K562 (cell line): ENCODE results near the gene MAL. TPM values are rescaled to one million over a fixed set of nuclear protein-coding genes. Genes with fewer than 3 reads are reported as not detected.

Experiments used
- ATAC-seq: fragments of 200-7000 bp; cut with Tn5 transposase; 3 replicates; pipeline ENCODE4 v1.9.1; 2020; ENCODE audit warnings: moderate library complexity
- BruUV-seq: library from RNA; stranded (reverse); fragments of 400-500 nt; replicated peaks from 2 replicates; lab custom pipeline; 2021; lab: Mats Ljungman, UMichigan
- CTCF ChIA-PET: fragments of 300-600 bp; formaldehyde crosslinking; extraction: SDS; loops from one replicate; lab custom pipeline; 2021; ENCODE audit warnings: low intra/inter-chr PET ratio; lab: Yijun Ruan, JAX
- POLR2A ChIA-PET: fragments of 300-600, 350-650 bp; sonication (Branson Sonifier 250); formaldehyde crosslinking; extraction: SDS; loops from one replicate; lab custom pipeline; 2021; ENCODE audit warnings: antibody characterized with exemption, inconsistent platforms; lab: Yijun Ruan, JAX
- DNase-seq, 4 experiments: peaks; one replicate each; pipeline versions ENCODE4 v3.0.0 to v3.0.0-alpha.2; 2011 to 2018; ENCODE audit warnings: low spot score in 3 of 4, mixed read lengths in 3 of 4; ENCODE audit errors: extremely low read depth in 1 of 4
- FAIRE-seq: peaks from 2 replicates; lab custom pipeline; 2011; peaks lifted over from hg19 to GRCh38; lab: Jason Lieb, UNC
- H2AFZ ChIP-seq: 2 replicates; pipeline ENCODE4 v1.6.0; 2011; ENCODE audit warnings: low read depth, low read length, control low read depth, inconsistent platforms
- H3K27ac ChIP-seq: fragments of 200-600 bp; 3 replicates; pipeline ENCODE4 v1.8.0; 2011; ENCODE audit warnings: low read depth, mild to moderate bottlenecking, control low read depth, inconsistent platforms, low read length, moderate library complexity, mixed read lengths; ENCODE audit errors: extremely low read depth
- H3K27me3 ChIP-seq, 2 experiments: fragments of 300-600 bp in 1 of 2; 2 replicates in 1 of 2; 3 replicates in 1 of 2; pipeline versions ENCODE4 v1.6.0 to v1.8.0; 2011; ENCODE audit warnings: inconsistent platforms in 2 of 2, low read length in 2 of 2, mild to moderate bottlenecking in 1 of 2, mixed read lengths in 1 of 2, moderate library complexity in 1 of 2; ENCODE audit not compliant: control insufficient read depth in 2 of 2, insufficient read depth in 2 of 2
- H3K36me3 ChIP-seq: fragments of 300-600 bp; 3 replicates; pipeline ENCODE4 v1.8.0; 2011; ENCODE audit warnings: mild to moderate bottlenecking, low read length, inconsistent platforms; ENCODE audit not compliant: control insufficient read depth, insufficient read depth
- H3K4me1 ChIP-seq, 2 experiments: fragments of 200-600 bp in 1 of 2; replicated peaks in 1 of 2; 2 replicates in 1 of 2; 3 replicates in 1 of 2; pipeline versions ENCODE4 v1.5.1 to v1.8.0; 2011; ENCODE audit warnings: inconsistent platforms in 2 of 2, low read length in 2 of 2, mild to moderate bottlenecking in 1 of 2, mixed read lengths in 1 of 2, moderate library complexity in 1 of 2; ENCODE audit not compliant: control insufficient read depth in 2 of 2, insufficient read depth in 2 of 2
- H3K4me2 ChIP-seq: 2 replicates; pipeline ENCODE4 v1.6.1; 2011; ENCODE audit warnings: low read length, control low read depth, inconsistent platforms, mixed read lengths; ENCODE audit not compliant: insufficient read depth
- H3K4me3 ChIP-seq: fragments of 200-600 bp; sonication (generic), shearing (Covaris generic); 2 replicates; pipeline ENCODE4 v1.5.1; 2016; ENCODE audit warnings: control low read depth, inconsistent platforms
- H3K79me2 ChIP-seq: fragments of 200-600 bp; 3 replicates; pipeline ENCODE4 v1.8.0; 2011; ENCODE audit warnings: low read length, inconsistent platforms; ENCODE audit not compliant: control insufficient read depth, insufficient read depth
- H3K9ac ChIP-seq, 2 experiments: 2 replicates each; pipeline versions ENCODE4 v1.6.0 to v1.6.1; 2011; ENCODE audit warnings: low read depth in 2 of 2, low read length in 2 of 2, control low read depth in 1 of 2, inconsistent platforms in 1 of 2, mild to moderate bottlenecking in 1 of 2, mixed read lengths in 1 of 2; ENCODE audit not compliant: insufficient read depth in 1 of 2
- H3K9me1 ChIP-seq: one replicate; pipeline ENCODE4 v1.6.0; 2011; ENCODE audit warnings: inconsistent platforms, mild to moderate bottlenecking, low read length, moderate library complexity; ENCODE audit not compliant: control insufficient read depth, insufficient read depth
- H3K9me3 ChIP-seq: replicated peaks from 2 replicates; pipeline ENCODE4 v1.5.1; 2011; ENCODE audit warnings: low read depth, low read length, inconsistent platforms; ENCODE audit not compliant: control insufficient read depth, insufficient read depth
- H4K20me1 ChIP-seq: replicated peaks from 2 replicates; pipeline ENCODE4 v1.6.1; 2011; ENCODE audit warnings: low read length, inconsistent platforms, mixed read lengths; ENCODE audit not compliant: control insufficient read depth, insufficient read depth
- BRD9 ChIP-seq: fragments of 450-650 bp; IDR thresholded peaks from 2 replicates; pipeline ENCODE4 v1.6.1; 2018; ENCODE audit warnings: low read depth; ENCODE audit not compliant: partially characterized antibody
- HNRNPL ChIP-seq: fragments of 200-400 bp; formaldehyde crosslinking; IDR thresholded peaks from 2 replicates; pipeline ENCODE4 v1.6.1; 2017; ENCODE audit warnings: low read depth, mild to moderate bottlenecking, low read length
- KAT7 ChIP-seq: sonication (generic); formaldehyde crosslinking; IDR thresholded peaks from 2 replicates; pipeline ENCODE4 v1.8.0; 2022; ENCODE audit warnings: missing genetic modification reagents, mild to moderate bottlenecking, borderline replicate concordance
- MCM7 ChIP-seq, 2 experiments: fragments of 450-650 bp; IDR thresholded peaks; 2 replicates each; pipeline ENCODE4 v1.6.1; 2016 to 2018
- PCBP2 ChIP-seq: fragments of 200-400 bp; formaldehyde crosslinking; IDR thresholded peaks from 2 replicates; pipeline ENCODE4 v1.6.1; 2018; ENCODE audit warnings: low read length, low read depth, mild to moderate bottlenecking, moderate library complexity; ENCODE audit not compliant: poor library complexity, severe bottlenecking
- ZNF445 ChIP-seq: fragments of 250-450 bp; sonication (Bioruptor Pico); IDR thresholded peaks from 2 replicates; pipeline ENCODE4 v1.4.0; 2020; ENCODE audit warnings: low read depth, mild to moderate bottlenecking, moderate library complexity
- WGBS: fragments of 100-300 bp; shearing (Covaris generic); methylation state at CpG from one replicate; pipeline ENCODE4 v1.1.6; 2016; ENCODE audit warnings: low coverage, mixed read lengths; ENCODE audit not compliant: insufficient coverage; ENCODE audit errors: missing lambda C conversion rate; 5-methylcytosine and 5-hydroxymethylcytosine counted together
- in situ Hi-C: fragments of 300-500 bp; cut with MboI; formaldehyde crosslinking; loops from 4 replicates; pipeline ENCODE4 v1.15.0; 2018; ENCODE audit warnings: inconsistent platforms, mixed read lengths
- intact Hi-C: fragments of 100-400 bp; cut with micrococcal nuclease; formaldehyde crosslinking; loops from 2 replicates; pipeline ENCODE4 v1.14.2; 2022
- polyA plus RNA-seq, 8 experiments: library from polyadenylated mRNA; depleted of rRNA in 4 of 8; stranded (reverse) in 5 of 8; unstranded in 3 of 8; fragments of >200 nt; fragmentation: Nextera tagmentation in 2 of 8; fragmentation: Illumina TruSeq in 1 of 8; extraction: Ambion mirVana in 2 of 8; extraction: Trizol in 1 of 8; gene quantifications; 2 replicates each; pipeline versions ENCODE4 v1.2.1 to v1.2.3, GENCODE V29; 2011 to 2014; ENCODE audit warnings: inconsistent platforms in 1 of 8, missing spikeins in 1 of 8
- total RNA-seq, 7 experiments: library from RNA; depleted of rRNA in 6 of 7; stranded (reverse); fragments of >200 nt in 6 of 7; fragmentation: Illumina TruSeq in 2 of 7; extraction: Trizol in 2 of 7; gene quantifications; 2 replicates each; pipeline versions ENCODE4 v1.2.1 to v1.2.3, GENCODE V29; 2011 to 2021; ENCODE audit warnings: low replicate concordance in 1 of 7
- TF ChIP-seq, protein P1 (sequence below): fragments of 250-450 bp; sonication (Bioruptor Pico); IDR thresholded peaks from 2 replicates; pipeline ENCODE4 v1.5.0; 2021; ENCODE audit warnings: mild to moderate bottlenecking, borderline replicate concordance

Gene MAL
- total and polyA plus RNA-seq, 9 of the 15 experiments (the other 6 are each of a cell fraction or from before 2014, with no cell fraction given) = not detected

- ChIA-PET POLR2A (interaction anchor here (0.6 to 1.1 kb wide), 4 partner anchors 9 to 23 kb away, joined by 3 to 4 read pairs (median 4); no protein-coding TSS in a partner anchor), CTCF (no interaction called here)
- BruUV-seq = no TSS peak
Measured at GRCh38 chr2:94994914-94995552, 30.5 kb upstream of the MAL start.

More at GRCh38 chr2:94994914-94995552, 30.5 kb upstream of the MAL start:
- H3K9ac ChIP-seq = no peak overlapping the region
- H3K9me3 ChIP-seq = no peaks in the 10 kb centered on the region
- DNase-seq = no peak
- 0% methylated on average over 3 of the region's 3 CpGs for WGBS
- no peak for FAIRE-seq
- H3K4me2 ChIP-seq = no peak overlapping the region
- in situ Hi-C loops = no loop called here
- H3K36me3 ChIP-seq = no peaks in the 10 kb centered on the region
- peaks cover 0 to 6% of the 10 kb centered on the region in 2 experiments; a peak in 1 of 5 replicates for H3K4me1 ChIP-seq
- no peak; the same call in 2 of the 3 replicates for ATAC-seq
- H3K27ac ChIP-seq = no peak overlapping the region
- H2AFZ ChIP-seq = no peak overlapping the region
- TF ChIP-seq MCM7 (IDR thresholded peaks at IDR 0.05) (no peak), ZNF445 (no peak), HNRNPL (no peak), PCBP2 (no peak), KAT7 (CRISPR knock-in tag) (no peak), BRD9 (peak; percentile 98)
- TF ChIP-seq, protein P1, sequence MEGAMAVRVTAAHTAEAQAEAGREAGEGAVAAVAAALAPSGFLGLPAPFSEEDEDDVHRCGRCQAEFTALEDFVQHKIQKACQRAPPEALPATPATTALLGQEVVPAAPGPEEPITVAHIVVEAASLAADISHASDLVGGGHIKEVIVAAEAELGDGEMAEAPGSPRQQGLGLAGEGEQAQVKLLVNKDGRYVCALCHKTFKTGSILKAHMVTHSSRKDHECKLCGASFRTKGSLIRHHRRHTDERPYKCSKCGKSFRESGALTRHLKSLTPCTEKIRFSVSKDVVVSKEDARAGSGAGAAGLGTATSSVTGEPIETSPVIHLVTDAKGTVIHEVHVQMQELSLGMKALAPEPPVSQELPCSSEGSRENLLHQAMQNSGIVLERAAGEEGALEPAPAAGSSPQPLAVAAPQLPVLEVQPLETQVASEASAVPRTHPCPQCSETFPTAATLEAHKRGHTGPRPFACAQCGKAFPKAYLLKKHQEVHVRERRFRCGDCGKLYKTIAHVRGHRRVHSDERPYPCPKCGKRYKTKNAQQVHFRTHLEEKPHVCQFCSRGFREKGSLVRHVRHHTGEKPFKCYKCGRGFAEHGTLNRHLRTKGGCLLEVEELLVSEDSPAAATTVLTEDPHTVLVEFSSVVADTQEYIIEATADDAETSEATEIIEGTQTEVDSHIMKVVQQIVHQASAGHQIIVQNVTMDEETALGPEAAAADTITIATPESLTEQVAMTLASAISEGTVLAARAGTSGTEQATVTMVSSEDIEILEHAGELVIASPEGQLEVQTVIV (CRISPR knock-in tag) = no peak
- H3K9me1 ChIP-seq = no peaks in the 10 kb centered on the region
- no peaks in the 10 kb centered on the region for H3K79me2 ChIP-seq
- H3K27me3 ChIP-seq = peaks cover 4 to 74% of the 10 kb centered on the region in 2 experiments; a peak in 4 of 5 replicates
- 0 out of 2 replicates have a peak, but pooled peaks cover 11% of the 10 kb centered on the region for H4K20me1 ChIP-seq
- no peak overlapping the region for H3K4me3 ChIP-seq
- intact Hi-C loops = no loop called here
